Large intestine (tissue), 3 donors: ENCODE measurements around the gene SIPA1L3. TPM values are rescaled to one million over a fixed set of nuclear protein-coding genes. Genes with fewer than 3 reads are reported as not detected.
A peak's percentile ranks its signal among the peaks of the same experiment; 100 is the strongest.

Source experiments
- DNase-seq, 2 donors: peaks; one replicate each; pipeline versions ENCODE4 v3.0.0 to v3.0.0-alpha.2; 2013
- H3K27ac ChIP-seq: one replicate; pipeline ENCODE4 v1.5.1; 2013; ENCODE audit warnings: low read length
- H3K27me3 ChIP-seq: 2 replicates; pipeline ENCODE4 v1.6.1; 2013; ENCODE audit warnings: low read length; ENCODE audit not compliant: control insufficient read depth, insufficient read depth
- H3K36me3 ChIP-seq: 2 replicates; pipeline ENCODE4 v1.6.1; 2013; ENCODE audit warnings: low read length; ENCODE audit not compliant: control insufficient read depth, insufficient read depth
- H3K4me1 ChIP-seq: one replicate; pipeline ENCODE4 v1.6.1; 2013; ENCODE audit warnings: low read length; ENCODE audit not compliant: control insufficient read depth, insufficient read depth
- H3K4me3 ChIP-seq: one replicate; pipeline ENCODE4 v1.5.1; 2013; ENCODE audit warnings: low read length
- H3K9me3 ChIP-seq: one replicate; pipeline ENCODE4 v1.6.1; 2013; ENCODE audit warnings: mild to moderate bottlenecking, low read depth, low read length, moderate library complexity; ENCODE audit not compliant: control insufficient read depth
- WGBS: methylation state at CpG from one replicate; pipeline ENCODE4 v1.1.5; 2013; ENCODE audit warnings: low lambda C conversion rate; ENCODE audit not compliant: insufficient coverage; 5-methylcytosine and 5-hydroxymethylcytosine counted together
- polyA plus RNA-seq: library from polyadenylated mRNA; unstranded; fragments of 120-200 nt; gene quantifications from one replicate; pipeline ENCODE4 v1.2.1, GENCODE V29; 2013

Gene SIPA1L3
- polyA plus RNA-seq, 1 donor: 70.0 TPM

GRCh38 chr19:37970699-37971098, 63.7 kb downstream of the SIPA1L3 start:
- no CpG with 5 or more reads among the region's 4 CpGs for WGBS
- H3K4me1 ChIP-seq: peaks cover 12% of the 10 kb centered on the region
- DNase-seq: no peak
- no peaks in the 10 kb centered on the region for H3K27me3 ChIP-seq
- no peak overlapping the region for H3K4me3 ChIP-seq
- H3K9me3 ChIP-seq: peaks cover 14% of the 10 kb centered on the region
- H3K27ac ChIP-seq: no peak overlapping the region
- H3K36me3 ChIP-seq: peaks cover 11% of the 10 kb centered on the region

- Histone ChIP-seq H3K4me3 (no peak overlapping the region), H3K4me1 (no peaks in the 10 kb centered on the region)
Observed at GRCh38 chr19:37972803-37973202, 65.8 kb downstream of the SIPA1L3 start.

GRCh38 chr19:37973666-37974065, 66.7 kb downstream of the SIPA1L3 start:
- no peaks in the 10 kb centered on the region for H3K27me3 ChIP-seq
- no peak for DNase-seq
- WGBS: no CpG with 5 or more reads among the region's 2 CpGs
- H3K4me1 ChIP-seq: no peaks in the 10 kb centered on the region
- H3K9me3 ChIP-seq: peaks cover 14% of the 10 kb centered on the region
- H3K4me3 ChIP-seq: no peak overlapping the region
- no peak overlapping the region for H3K27ac ChIP-seq
- H3K36me3 ChIP-seq: peaks cover 11% of the 10 kb centered on the region

More at GRCh38 chr19:37972803-37973202, 65.8 kb downstream of the SIPA1L3 start:
- H3K27me3 ChIP-seq: no peaks in the 10 kb centered on the region
- peaks cover 11% of the 10 kb centered on the region for H3K36me3 ChIP-seq
- DNase-seq: no peak
- WGBS: no CpG with 5 or more reads among the region's 3 CpGs
- no peak overlapping the region for H3K27ac ChIP-seq
- peaks cover 14% of the 10 kb centered on the region for H3K9me3 ChIP-seq

- peaks cover 10% of the 10 kb centered on the region for H3K4me1 ChIP-seq
- H3K9me3 ChIP-seq: peaks cover 14% of the 10 kb centered on the region
- no CpG with 5 or more reads among the region's 13 CpGs for WGBS
- no peak for DNase-seq
- H3K27ac ChIP-seq: no peak overlapping the region
- H3K36me3 ChIP-seq: peaks cover 11% of the 10 kb centered on the region
- no peak overlapping the region for H3K4me3 ChIP-seq
- no peaks in the 10 kb centered on the region for H3K27me3 ChIP-seq
Observed at GRCh38 chr19:37975071-37975470, 68.1 kb downstream of the SIPA1L3 start.

GRCh38 chr19:37975596-37976515, 68.8 kb downstream of the SIPA1L3 start:
- Histone ChIP-seq H3K36me3 (peaks cover 6% of the 10 kb centered on the region), H3K27me3 (no peaks in the 10 kb centered on the region), H3K4me1 (peaks cover 16% of the 10 kb centered on the region), H3K27ac (no peak overlapping the region), H3K4me3 (no peak overlapping the region), H3K9me3 (peaks cover 8% of the 10 kb centered on the region)
- WGBS: no CpG with 5 or more reads among the region's 16 CpGs
- DNase-seq: no peak

GRCh38 chr19:37977391-37977790, 70.4 kb downstream of the SIPA1L3 start:
- H3K27ac ChIP-seq: no peak overlapping the region

GRCh38 chr19:37977992-37978391, 71.0 kb downstream of the SIPA1L3 start:
- H3K36me3 ChIP-seq: peaks cover 6% of the 10 kb centered on the region

More at GRCh38 chr19:37977391-37977790, 70.4 kb downstream of the SIPA1L3 start:
- DNase-seq: no peak
- no CpG with 5 or more reads among the region's 5 CpGs for WGBS
- Histone ChIP-seq H3K27me3 (no peaks in the 10 kb centered on the region), H3K4me3 (no peak overlapping the region), H3K9me3 (no peaks in the 10 kb centered on the region), H3K4me1 (peaks cover 31% of the 10 kb centered on the region), H3K36me3 (peaks cover 6% of the 10 kb centered on the region)

GRCh38 chr19:37979547-37980082, 72.6 kb downstream of the SIPA1L3 start:
- Histone ChIP-seq H3K27ac (peak overlapping the region; percentile 78), H3K9me3 (no peaks in the 10 kb centered on the region), H3K4me3 (no peak overlapping the region), H3K27me3 (no peaks in the 10 kb centered on the region), H3K4me1 (peaks cover 37% of the 10 kb centered on the region), H3K36me3 (peaks cover 6% of the 10 kb centered on the region)
- 60% methylated on average over 2 of the region's 13 CpGs for WGBS
- peak in 1 of 2 donors; percentile 69 for DNase-seq

More at GRCh38 chr19:37977992-37978391, 71.0 kb downstream of the SIPA1L3 start:
- DNase-seq: no peak
- Histone ChIP-seq H3K27ac (no peak overlapping the region), H3K4me1 (peaks cover 37% of the 10 kb centered on the region), H3K27me3 (no peaks in the 10 kb centered on the region), H3K9me3 (no peaks in the 10 kb centered on the region), H3K4me3 (no peak overlapping the region)
- whole genome bisulfite sequencing: no CpG with 5 or more reads among the region's 7 CpGs

GRCh38 chr19:37980419-37981170, 73.6 kb downstream of the SIPA1L3 start:
- WGBS: no CpG with 5 or more reads among the region's 12 CpGs
- Histone ChIP-seq H3K9me3 (no peaks in the 10 kb centered on the region), H3K27ac (peak overlapping the region; percentile 78), H3K4me3 (no peak overlapping the region), H3K36me3 (no peaks in the 10 kb centered on the region), H3K4me1 (peaks cover 37% of the 10 kb centered on the region), H3K27me3 (no peaks in the 10 kb centered on the region)
- peak in 1 of 2 donors; percentile 77 for DNase-seq

GRCh38 chr19:37981785-37982475, 74.9 kb downstream of the SIPA1L3 start:
- Histone ChIP-seq H3K4me3 (no peak overlapping the region), H3K36me3 (no peaks in the 10 kb centered on the region), H3K27me3 (no peaks in the 10 kb centered on the region), H3K27ac (peak overlapping the region; percentile 78), H3K9me3 (no peaks in the 10 kb centered on the region), H3K4me1 (peaks cover 41% of the 10 kb centered on the region)
- peak; percentile 82 to 89 for DNase-seq
- WGBS: no CpG with 5 or more reads among the region's 13 CpGs
